ENCODE data around the gene SIK3.

Gene SIK3

GRCh38 chr11:116929414-116930090 is 168.7 kb downstream of the SIK3 start:
- DNase-seq (ENCODE audit: low read depth), result no peak

- DNase-seq (ENCODE audit: low read depth), result no peak
Measured at GRCh38 chr11:116928845-116929244, 169.4 kb downstream of the SIK3 start.

- peak; percentile 2 for DNase-seq (ENCODE audit: low read depth)
Measured at GRCh38 chr11:116928102-116928777, 170.0 kb downstream of the SIK3 start.

GRCh38 chr11:116927163-116927974 is 170.9 kb downstream of the SIK3 start:
- peak; percentile 13 for DNase-seq (ENCODE audit: low read depth)

- no peak for DNase-seq (ENCODE audit: low read depth)
Measured at GRCh38 chr11:116925050-116925449, 173.2 kb downstream of the SIK3 start.

- DNase-seq (ENCODE audit: low read depth), result no peak
Measured at GRCh38 chr11:116918925-116919655, 179.1 kb downstream of the SIK3 start.

- DNase-seq (ENCODE audit: low read depth), result no peak
Measured at GRCh38 chr11:116917632-116918031, 180.6 kb downstream of the SIK3 start.

GRCh38 chr11:116916886-116917285 is 181.3 kb downstream of the SIK3 start:
- DNase-seq (ENCODE audit: low read depth), result no peak

GRCh38 chr11:116916052-116916451 is 182.2 kb downstream of the SIK3 start:
- DNase-seq (ENCODE audit: low read depth), result no peak

GRCh38 chr11:116913000-116913399 is 185.2 kb downstream of the SIK3 start:
- DNase-seq (ENCODE audit: low read depth), result no peak

GRCh38 chr11:116911976-116912734 is 186.1 kb downstream of the SIK3 start:
- DNase-seq (ENCODE audit: low read depth), result no peak

- DNase-seq (ENCODE audit: low read depth), result no peak
Measured at GRCh38 chr11:116910847-116911246, 187.4 kb downstream of the SIK3 start.

GRCh38 chr11:116910378-116910777 is 187.8 kb downstream of the SIK3 start:
- no peak for DNase-seq (ENCODE audit: low read depth)

GRCh38 chr11:116909245-116909644 is 189.0 kb downstream of the SIK3 start:
- DNase-seq (ENCODE audit: low read depth), result no peak

- DNase-seq (ENCODE audit: low read depth), result no peak
Measured at GRCh38 chr11:116906479-116906878, 191.7 kb downstream of the SIK3 start.

- no peak for DNase-seq (ENCODE audit: low read depth)
Measured at GRCh38 chr11:116903090-116903489, 195.1 kb downstream of the SIK3 start.

- DNase-seq (ENCODE audit: low read depth), result no peak
Measured at GRCh38 chr11:116901964-116902688, 196.1 kb downstream of the SIK3 start.

- DNase-seq (ENCODE audit: low read depth), result no peak
Measured at GRCh38 chr11:116901211-116901610, 197.0 kb downstream of the SIK3 start.

- no peak for DNase-seq (ENCODE audit: low read depth)
Measured at GRCh38 chr11:116896211-116896610, 202.0 kb downstream of the SIK3 start.

- DNase-seq (ENCODE audit: low read depth), result no peak
Measured at GRCh38 chr11:116895048-116895757, 203.0 kb downstream of the SIK3 start.
